ENCODE data around the gene IL12RB1. TPM values are rescaled to one million over a fixed set of nuclear protein-coding genes. Genes with fewer than 3 reads are reported as not detected.
"Not testable (repeated sequence)": the region's sequence is repeated elsewhere in the genome, so short reads cannot be mapped to it uniquely, and the experiment has no call there.

IL12RB1 gene
- total RNA-seq, 4 donors from 2014 or later = 1.0 to 4.8 (median 1.9) TPM

DNA sequence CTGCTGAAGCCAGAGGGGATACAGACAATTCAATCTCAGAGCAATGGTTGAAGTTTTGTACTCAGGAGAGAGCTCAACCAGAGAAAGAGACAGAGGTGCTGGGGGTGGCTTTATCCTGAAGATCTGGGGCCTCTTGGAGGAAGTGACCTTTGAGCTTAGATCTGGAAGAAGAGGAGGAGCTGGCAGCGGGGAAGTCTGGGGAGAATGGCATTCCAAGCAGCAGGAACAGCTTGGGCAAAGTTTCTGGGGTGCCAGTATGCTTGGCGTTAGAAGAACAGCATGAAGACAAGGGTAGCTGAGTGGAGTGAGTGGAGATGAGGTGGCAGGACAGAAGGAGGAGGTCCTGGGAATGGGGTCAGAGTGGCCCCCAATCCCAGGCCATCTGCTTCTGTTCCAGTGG is 22.2 kb upstream of the IL12RB1 start:
- peak overlapping the region in 1 of 4 donors; percentile 63 for H3K4me3 ChIP-seq
- no peak for TF ChIP-seq EP300 (IDR thresholded peaks at IDR 0.05)
- TF ChIP-seq POLR2A (IDR thresholded peaks at IDR 0.05) = no peak
- TF ChIP-seq CTCF (IDR thresholded peaks at IDR 0.05) = no peak
- WGBS, 2 donors = 49 to 51% methylated on average over 2 of the region's 2 CpGs
- no peaks in the 10 kb centered on the region for H3K36me3 ChIP-seq
- no peak for DNase-seq (ENCODE audit: low spot score in 2 of 2)
- peaks cover 0 to 42% (median 13%) of the 10 kb centered on the region in 4 donors for H3K4me1 ChIP-seq
- H3K27me3 ChIP-seq = peaks cover 0 to 12% of the 10 kb centered on the region in 2 donors
- H3K27ac ChIP-seq = peak overlapping the region in 3 of 4 donors; percentile 69 to 87 (median 84)
- H3K9me3 ChIP-seq = no peaks in the 10 kb centered on the region

GRCh38 chr19:18107235-18107634 is 20.5 kb upstream of the IL12RB1 start:
- no peaks in the 10 kb centered on the region for H3K9me3 ChIP-seq
- no peaks in the 10 kb centered on the region for H3K36me3 ChIP-seq
- no peak for DNase-seq (ENCODE audit: low spot score in 2 of 2)
- 86 to 94% methylated on average over 9 of the region's 9 CpGs for WGBS, 2 donors
- peaks cover 0 to 46% (median 15%) of the 10 kb centered on the region in 4 donors for H3K4me1 ChIP-seq
- no peak overlapping the region for H3K4me3 ChIP-seq
- H3K27ac ChIP-seq = no peak overlapping the region
- H3K27me3 ChIP-seq = peaks cover 0 to 17% of the 10 kb centered on the region in 2 donors
- TF ChIP-seq EP300 (IDR thresholded peaks at IDR 0.05) (no peak), POLR2A (IDR thresholded peaks at IDR 0.05) (no peak), CTCF (IDR thresholded peaks at IDR 0.05) (no peak)

DNA sequence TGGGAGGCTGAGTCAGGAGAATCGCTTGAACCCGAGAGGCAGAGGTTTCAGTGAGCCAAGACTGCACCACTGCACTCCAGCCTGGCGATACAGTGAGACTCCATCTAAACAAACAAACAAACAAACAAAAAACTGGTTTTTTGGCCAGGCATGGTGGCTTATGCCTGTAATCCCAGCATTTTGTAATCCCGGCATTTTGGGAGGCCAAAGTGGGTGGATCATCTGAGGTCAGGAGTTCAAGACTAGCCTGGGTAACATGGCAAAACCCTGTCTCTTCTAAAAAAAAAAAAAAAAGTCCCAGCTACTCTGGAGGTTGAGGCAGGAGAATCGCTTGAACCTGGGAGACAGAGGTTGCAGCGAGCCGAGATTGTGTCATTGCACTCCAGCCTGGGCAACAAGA is 18.5 kb upstream of the IL12RB1 start:
- Histone ChIP-seq H3K27ac (peak overlapping the region in 1 of 4 donors; percentile 86), H3K27me3 (peaks cover 0 to 22% of the 10 kb centered on the region in 2 donors), H3K4me1 (peaks cover 0 to 40% (median 8%) of the 10 kb centered on the region in 4 donors)
- H3K4me3 ChIP-seq; DNase-seq (ENCODE audit: low spot score in 2 of 2); H3K9me3 ChIP-seq; H3K36me3 ChIP-seq: not testable (repeated sequence)
- WGBS, 2 donors = 77 to 86% methylated on average over 7 of the region's 7 CpGs

GRCh38 chr19:18104793-18105131 is 18.0 kb upstream of the IL12RB1 start:
- peak overlapping the region; percentile 44 to 86 (median 72) for H3K27ac ChIP-seq
- TF ChIP-seq POLR2A (IDR thresholded peaks at IDR 0.05) (no peak), EP300 (IDR thresholded peaks at IDR 0.05) (no peak)
- DNase-seq (ENCODE audit: low spot score in 2 of 2) = no peak
- H3K4me1 ChIP-seq = peaks cover 0 to 35% (median 6%) of the 10 kb centered on the region in 4 donors
- H3K4me3 ChIP-seq = peak overlapping the region; percentile 1 to 44 (median 26)
- 68 to 80% methylated on average over 5 of the region's 5 CpGs for WGBS, 2 donors
- no peaks in the 10 kb centered on the region for H3K9me3 ChIP-seq
- peaks cover 0 to 20% of the 10 kb centered on the region in 2 donors for H3K27me3 ChIP-seq
- H3K36me3 ChIP-seq = no peaks in the 10 kb centered on the region

GRCh38 chr19:18102916-18103542 is 16.3 kb upstream of the IL12RB1 start:
- H3K27ac ChIP-seq = peak overlapping the region in 3 of 4 donors; percentile 62 to 86 (median 81)
- peaks cover 0 to 38% of the 10 kb centered on the region in 2 donors for H3K27me3 ChIP-seq

More at GRCh38 chr19:18102916-18103542, 16.3 kb upstream of the IL12RB1 start:
- DNase-seq (ENCODE audit: low spot score in 2 of 2) = no peak
- Histone ChIP-seq H3K9me3 (no peaks in the 10 kb centered on the region), H3K4me1 (peaks cover 0 to 40% (median 16%) of the 10 kb centered on the region in 4 donors), H3K36me3 (no peaks in the 10 kb centered on the region), H3K4me3 (no peak overlapping the region)
- WGBS, 2 donors = 67 to 68% methylated on average over 15 of the region's 15 CpGs
- TF ChIP-seq CTCF (IDR thresholded peaks at IDR 0.05) (no peak), POLR2A (IDR thresholded peaks at IDR 0.05) (no peak), EP300 (IDR thresholded peaks at IDR 0.05) (no peak)
